ENCODE results near the gene TUBB2B. TPM values are rescaled to one million over a fixed set of nuclear protein-coding genes. Genes with fewer than 3 reads are reported as not detected.

Gene TUBB2B
- total and polyA plus RNA-seq, 2 experiments from 2014 or later: 29.8 to 57.6 TPM

GRCh38 chr6:3271756-3272155, 44.3 kb upstream of the TUBB2B start:
- H3K9me3 ChIP-seq (ENCODE audit: low read depth): no peaks in the 10 kb centered on the region
- no peaks in the 10 kb centered on the region for H3K27me3 ChIP-seq
- TF ChIP-seq CTCF (IDR thresholded peaks at IDR 0.05; ENCODE audit: low read depth, low read length): no peak
- H3K4me1 ChIP-seq (ENCODE audit: low read depth): no peaks in the 10 kb centered on the region
- peaks cover 11% of the 10 kb centered on the region for H3K36me3 ChIP-seq
- H3K4me3 ChIP-seq: no peak overlapping the region
- H3K27ac ChIP-seq: no peak overlapping the region
- DNase-seq (ENCODE audit: low read depth in 1 of 2, low spot score in 1 of 2): no peak

GRCh38 chr6:3270258-3270657, 42.8 kb upstream of the TUBB2B start:
- TF ChIP-seq CTCF (IDR thresholded peaks at IDR 0.05; ENCODE audit: low read depth, low read length): no peak
- no peak overlapping the region for H3K4me3 ChIP-seq
- no peak for DNase-seq (ENCODE audit: low read depth in 1 of 2, low spot score in 1 of 2)
- no peaks in the 10 kb centered on the region for H3K27me3 ChIP-seq
- no peaks in the 10 kb centered on the region for H3K4me1 ChIP-seq (ENCODE audit: low read depth)
- no peak overlapping the region for H3K27ac ChIP-seq
- H3K9me3 ChIP-seq (ENCODE audit: low read depth): no peaks in the 10 kb centered on the region
- peaks cover 11% of the 10 kb centered on the region for H3K36me3 ChIP-seq

GRCh38 chr6:3269281-3269975, 42.0 kb upstream of the TUBB2B start:
- Histone ChIP-seq H3K27me3 (no peaks in the 10 kb centered on the region), H3K4me3 (no peak overlapping the region), H3K27ac (no peak overlapping the region), H3K36me3 (peaks cover 11% of the 10 kb centered on the region), H3K9me3 (ENCODE audit: low read depth) (no peaks in the 10 kb centered on the region), H3K4me1 (ENCODE audit: low read depth) (no peaks in the 10 kb centered on the region)
- no peak for DNase-seq (ENCODE audit: low read depth in 1 of 2, low spot score in 1 of 2)
- no peak for TF ChIP-seq CTCF (IDR thresholded peaks at IDR 0.05; ENCODE audit: low read depth, low read length)

GRCh38 chr6:3268680-3269079, 41.2 kb upstream of the TUBB2B start:
- Histone ChIP-seq H3K4me1 (ENCODE audit: low read depth) (no peaks in the 10 kb centered on the region), H3K9me3 (ENCODE audit: low read depth) (no peaks in the 10 kb centered on the region), H3K36me3 (peaks cover 14% of the 10 kb centered on the region), H3K4me3 (no peak overlapping the region), H3K27me3 (no peaks in the 10 kb centered on the region), H3K27ac (no peak overlapping the region)
- DNase-seq (ENCODE audit: low read depth in 1 of 2, low spot score in 1 of 2): no peak
- TF ChIP-seq CTCF (IDR thresholded peaks at IDR 0.05; ENCODE audit: low read depth, low read length): no peak

DNA sequence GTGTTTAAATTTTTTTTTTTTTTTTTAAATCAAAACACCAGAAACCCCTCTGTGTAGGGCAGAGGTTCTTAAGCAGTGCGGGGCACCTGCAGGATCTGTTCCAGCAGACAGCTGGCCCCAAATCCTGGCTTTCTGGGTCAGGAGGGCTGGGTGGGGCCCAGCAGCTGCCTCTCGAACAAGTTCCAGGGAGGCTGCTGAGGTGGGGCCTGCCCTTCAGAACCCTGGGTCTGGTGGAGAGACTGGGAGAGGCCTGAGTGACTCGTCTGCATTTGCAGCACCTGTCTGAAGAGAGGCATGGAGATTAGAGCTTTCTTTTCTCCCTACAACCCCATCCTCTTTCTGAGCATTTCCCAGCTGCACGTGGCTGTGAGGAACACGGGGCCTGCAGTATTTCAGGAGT, 39.7 kb upstream of the TUBB2B start:
- DNase-seq (ENCODE audit: low read depth in 1 of 2, low spot score in 1 of 2): no peak
- H3K4me3 ChIP-seq: no peak overlapping the region
- no peak for TF ChIP-seq CTCF (IDR thresholded peaks at IDR 0.05; ENCODE audit: low read depth, low read length)
- H3K27me3 ChIP-seq: no peaks in the 10 kb centered on the region
- H3K4me1 ChIP-seq (ENCODE audit: low read depth): no peaks in the 10 kb centered on the region
- H3K9me3 ChIP-seq (ENCODE audit: low read depth): no peaks in the 10 kb centered on the region
- peaks cover 11% of the 10 kb centered on the region for H3K36me3 ChIP-seq
- H3K27ac ChIP-seq: no peak overlapping the region

Data from cardiac muscle cell (in vitro differentiated cells and primary cell).